Nephron (organoid): ENCODE data around the gene OR13J1.

Source experiments
- H3K27ac Mint-ChIP-seq, 3 experiments: 2 replicates each; pipeline ENCODE4 v1.8.0; 2020; ENCODE audit warnings: mixed read lengths in 3 of 3, mild to moderate bottlenecking in 2 of 3, moderate library complexity in 1 of 3
- H3K27me3 Mint-ChIP-seq: 2 replicates; pipeline ENCODE4 v1.8.0; 2021; ENCODE audit warnings: low read depth, mild to moderate bottlenecking, moderate library complexity, mixed read lengths
- H3K36me3 Mint-ChIP-seq: 2 replicates; pipeline ENCODE4 v1.8.0; 2020; ENCODE audit warnings: low read depth, mixed read lengths
- H3K4me1 Mint-ChIP-seq: 2 replicates; pipeline ENCODE4 v1.8.0; 2020; ENCODE audit warnings: mixed read lengths
- H3K4me3 Mint-ChIP-seq, 3 experiments: 2 replicates each; pipeline ENCODE4 v1.8.0; 2020; ENCODE audit warnings: mild to moderate bottlenecking in 3 of 3, mixed read lengths in 3 of 3, moderate library complexity in 2 of 3
- H3K9me3 Mint-ChIP-seq: 2 replicates; pipeline ENCODE4 v1.8.0; 2020; ENCODE audit warnings: mixed read lengths
- TF ChIP-seq, protein P1 (sequence below), 3 experiments: fragments of 200-600 bp; sonication (generic); IDR thresholded peaks; one replicate each; pipeline ENCODE4 v1.5.0; 2021; ENCODE audit warnings: antibody characterized with exemption in 3 of 3; ENCODE audit not compliant: unreplicated experiment in 3 of 3

Gene OR13J1

DNA sequence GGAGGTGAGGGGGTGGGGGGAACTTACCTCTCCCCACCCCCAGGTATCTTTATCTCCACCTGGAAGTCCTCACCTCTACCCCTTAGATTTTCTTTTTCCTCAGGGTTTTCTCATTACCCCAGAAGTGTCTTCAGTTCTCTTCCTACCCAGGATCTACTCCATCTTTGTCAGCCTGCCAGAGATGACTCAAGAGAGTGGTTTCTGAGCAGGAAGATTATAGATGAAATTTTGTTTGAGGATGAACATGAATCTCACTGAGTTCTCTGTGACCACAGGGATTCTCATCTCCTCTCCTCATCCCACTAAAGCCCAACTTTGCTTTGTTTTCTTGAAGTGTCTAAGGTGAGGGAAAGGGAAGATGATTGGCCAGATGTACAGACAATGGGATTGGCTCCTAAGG is 50.1 kb downstream of the OR13J1 start:
- H3K4me3 Mint-ChIP-seq = no peak overlapping the region
- no peaks in the 10 kb centered on the region for H3K36me3 Mint-ChIP-seq
- TF ChIP-seq, protein P1, sequence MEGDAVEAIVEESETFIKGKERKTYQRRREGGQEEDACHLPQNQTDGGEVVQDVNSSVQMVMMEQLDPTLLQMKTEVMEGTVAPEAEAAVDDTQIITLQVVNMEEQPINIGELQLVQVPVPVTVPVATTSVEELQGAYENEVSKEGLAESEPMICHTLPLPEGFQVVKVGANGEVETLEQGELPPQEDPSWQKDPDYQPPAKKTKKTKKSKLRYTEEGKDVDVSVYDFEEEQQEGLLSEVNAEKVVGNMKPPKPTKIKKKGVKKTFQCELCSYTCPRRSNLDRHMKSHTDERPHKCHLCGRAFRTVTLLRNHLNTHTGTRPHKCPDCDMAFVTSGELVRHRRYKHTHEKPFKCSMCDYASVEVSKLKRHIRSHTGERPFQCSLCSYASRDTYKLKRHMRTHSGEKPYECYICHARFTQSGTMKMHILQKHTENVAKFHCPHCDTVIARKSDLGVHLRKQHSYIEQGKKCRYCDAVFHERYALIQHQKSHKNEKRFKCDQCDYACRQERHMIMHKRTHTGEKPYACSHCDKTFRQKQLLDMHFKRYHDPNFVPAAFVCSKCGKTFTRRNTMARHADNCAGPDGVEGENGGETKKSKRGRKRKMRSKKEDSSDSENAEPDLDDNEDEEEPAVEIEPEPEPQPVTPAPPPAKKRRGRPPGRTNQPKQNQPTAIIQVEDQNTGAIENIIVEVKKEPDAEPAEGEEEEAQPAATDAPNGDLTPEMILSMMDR (IDR thresholded peaks at IDR 0.05; ENCODE audit: unreplicated experiment in 3 of 3) = no peak
- no peak overlapping the region for H3K27ac Mint-ChIP-seq
- H3K27me3 Mint-ChIP-seq = no peaks in the 10 kb centered on the region
- peaks cover 7% of the 10 kb centered on the region for H3K4me1 Mint-ChIP-seq
- no peaks in the 10 kb centered on the region for H3K9me3 Mint-ChIP-seq
